ENCODE measurements around the gene TAF11L2.
"Not testable (repeated sequence)": the region's sequence is repeated elsewhere in the genome, so short reads cannot be mapped to it uniquely, and the experiment has no call there.

TAF11L2 gene

GRCh38 chr5:17497931-17498330, at the start of gene TAF11L2:
TAF11L2 (plus strand) TSS chr5:17498231.
- not testable (repeated sequence) for H3K27ac ChIP-seq (ENCODE audit: low read depth in 2 of 2, low read length in 2 of 2); H3K9me3 ChIP-seq (ENCODE audit: control insufficient read depth in 2 of 2, low read length in 2 of 2); H3K4me3 ChIP-seq (ENCODE audit: low read length in 2 of 2); H3K4me1 ChIP-seq (ENCODE audit: control insufficient read depth in 2 of 2, insufficient read depth in 2 of 2, low read length in 2 of 2); H3K36me3 ChIP-seq (ENCODE audit: control insufficient read depth in 2 of 2, insufficient read depth in 2 of 2, low read length in 2 of 2); H3K9ac ChIP-seq (ENCODE audit: low read depth in 1 of 2, low read length in 2 of 2); H3K27me3 ChIP-seq (ENCODE audit: control insufficient read depth in 2 of 2, insufficient read depth in 2 of 2, low read length in 2 of 2)

DNA sequence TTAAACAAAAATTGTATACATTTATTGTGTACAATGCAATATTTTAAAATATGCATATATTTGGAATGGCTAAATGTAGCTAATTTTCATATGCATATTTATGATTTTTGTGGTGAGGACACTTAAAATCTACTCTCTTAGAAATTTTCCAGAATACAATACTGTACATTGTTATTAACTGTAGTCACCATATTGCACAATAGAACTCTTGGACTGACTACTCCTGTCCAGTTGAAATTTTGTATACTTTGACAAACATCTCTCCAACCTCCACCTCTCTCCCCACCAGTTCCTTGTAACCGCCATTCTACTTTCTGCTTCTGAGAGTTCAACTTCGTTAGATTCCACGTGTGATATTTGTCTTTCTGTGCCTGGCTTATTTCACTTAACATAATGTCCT, 49.2 kb upstream of the TAF11L2 start:
- no peaks in the 10 kb centered on the region for H3K27me3 ChIP-seq (ENCODE audit: control insufficient read depth in 2 of 2, insufficient read depth in 2 of 2, low read length in 2 of 2)
- H3K4me3 ChIP-seq (ENCODE audit: low read length in 2 of 2) = no peak overlapping the region
- H3K27ac ChIP-seq (ENCODE audit: low read depth in 2 of 2, low read length in 2 of 2) = no peak overlapping the region
- H3K4me1 ChIP-seq (ENCODE audit: control insufficient read depth in 2 of 2, insufficient read depth in 2 of 2, low read length in 2 of 2) = peaks cover 4 to 6% of the 10 kb centered on the region in 2 donors
- H3K9me3 ChIP-seq (ENCODE audit: control insufficient read depth in 2 of 2, low read length in 2 of 2) = no peaks in the 10 kb centered on the region
- H3K36me3 ChIP-seq (ENCODE audit: control insufficient read depth in 2 of 2, insufficient read depth in 2 of 2, low read length in 2 of 2) = no peaks in the 10 kb centered on the region
- H3K9ac ChIP-seq (ENCODE audit: low read depth in 1 of 2, low read length in 2 of 2) = no peak overlapping the region

DNA sequence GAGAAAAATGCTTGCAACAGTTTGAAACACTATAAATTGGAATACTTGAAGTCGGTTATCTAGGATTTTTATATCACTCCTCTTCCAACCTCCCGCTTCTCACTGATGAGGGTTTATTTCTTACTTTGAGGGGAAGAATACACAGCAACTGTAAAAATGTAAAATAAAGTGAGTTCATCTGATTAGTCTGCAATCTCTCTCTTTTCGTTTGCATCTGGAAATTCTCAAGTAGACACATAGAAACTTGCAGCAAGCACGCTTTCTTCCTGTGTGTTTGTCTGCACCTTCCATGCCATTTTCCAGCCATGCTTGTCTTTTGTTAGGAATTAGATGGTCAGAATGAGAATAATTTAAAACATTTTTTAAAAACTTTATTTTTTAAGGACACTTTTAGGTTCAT, 45.1 kb upstream of the TAF11L2 start:
- H3K4me3 ChIP-seq (ENCODE audit: low read length in 2 of 2) = no peak overlapping the region
- H3K9ac ChIP-seq (ENCODE audit: low read depth in 1 of 2, low read length in 2 of 2) = no peak overlapping the region

DNA sequence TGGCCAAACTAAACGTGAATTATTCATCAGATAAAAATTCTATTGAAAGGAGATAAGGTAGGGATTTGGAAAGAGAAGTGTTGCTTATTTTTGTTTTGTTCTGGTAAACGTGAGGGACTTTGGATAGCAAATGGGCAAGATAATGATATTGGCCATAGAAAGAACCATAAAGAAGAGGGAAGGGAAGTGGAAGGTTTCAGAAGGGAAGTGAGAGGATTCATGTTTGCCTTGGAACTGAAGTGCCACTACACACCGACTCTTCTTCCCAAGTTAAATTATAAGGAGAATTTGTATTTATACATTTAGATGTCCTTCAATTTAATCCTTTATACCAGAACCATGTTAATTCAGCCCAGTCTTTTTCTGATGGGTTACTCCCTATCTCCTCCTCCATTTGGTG, 42.1 kb upstream of the TAF11L2 start:
- no peaks in the 10 kb centered on the region for H3K27me3 ChIP-seq (ENCODE audit: control insufficient read depth in 2 of 2, insufficient read depth in 2 of 2, low read length in 2 of 2)

More for the DNA sequence above, 45.1 kb upstream of the TAF11L2 start:
- Histone ChIP-seq H3K36me3 (ENCODE audit: control insufficient read depth in 2 of 2, insufficient read depth in 2 of 2, low read length in 2 of 2) (no peaks in the 10 kb centered on the region), H3K27ac (ENCODE audit: low read depth in 2 of 2, low read length in 2 of 2) (no peak overlapping the region), H3K27me3 (ENCODE audit: control insufficient read depth in 2 of 2, insufficient read depth in 2 of 2, low read length in 2 of 2) (no peaks in the 10 kb centered on the region), H3K4me1 (ENCODE audit: control insufficient read depth in 2 of 2, insufficient read depth in 2 of 2, low read length in 2 of 2) (no peaks in the 10 kb centered on the region), H3K9me3 (ENCODE audit: control insufficient read depth in 2 of 2, low read length in 2 of 2) (no peaks in the 10 kb centered on the region)

DNA sequence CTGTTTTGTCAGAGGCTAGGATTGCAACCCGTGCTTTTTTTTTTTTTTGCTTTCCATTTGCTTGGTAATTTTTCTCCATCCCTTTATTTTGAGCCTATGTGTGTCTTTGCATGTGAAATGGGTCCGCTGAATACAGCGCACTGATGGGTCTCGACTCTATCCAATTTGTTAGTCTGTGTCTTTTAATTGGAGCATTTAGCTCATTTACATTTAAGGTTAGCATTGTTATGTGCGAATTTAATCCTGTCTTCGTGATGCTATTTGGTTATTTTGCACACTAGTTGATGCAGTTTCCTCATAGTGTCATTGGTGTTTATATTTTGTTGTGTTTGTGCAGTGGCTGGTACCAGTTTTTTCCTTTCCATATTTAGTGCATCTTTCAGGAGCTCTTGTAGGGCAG, 36.2 kb upstream of the TAF11L2 start:
- Histone ChIP-seq H3K9ac (ENCODE audit: low read depth in 1 of 2, low read length in 2 of 2) (no peak overlapping the region), H3K36me3 (ENCODE audit: control insufficient read depth in 2 of 2, insufficient read depth in 2 of 2, low read length in 2 of 2) (no peaks in the 10 kb centered on the region), H3K4me1 (ENCODE audit: control insufficient read depth in 2 of 2, insufficient read depth in 2 of 2, low read length in 2 of 2) (no peaks in the 10 kb centered on the region), H3K27ac (ENCODE audit: low read depth in 2 of 2, low read length in 2 of 2) (no peak overlapping the region), H3K27me3 (ENCODE audit: control insufficient read depth in 2 of 2, insufficient read depth in 2 of 2, low read length in 2 of 2) (no peaks in the 10 kb centered on the region), H3K4me3 (ENCODE audit: low read length in 2 of 2) (no peak overlapping the region), H3K9me3 (ENCODE audit: control insufficient read depth in 2 of 2, low read length in 2 of 2) (no peaks in the 10 kb centered on the region)

More for the DNA sequence above, 42.1 kb upstream of the TAF11L2 start:
- no peaks in the 10 kb centered on the region for H3K36me3 ChIP-seq (ENCODE audit: control insufficient read depth in 2 of 2, insufficient read depth in 2 of 2, low read length in 2 of 2)
- H3K4me1 ChIP-seq (ENCODE audit: control insufficient read depth in 2 of 2, insufficient read depth in 2 of 2, low read length in 2 of 2) = no peaks in the 10 kb centered on the region
- no peak overlapping the region for H3K9ac ChIP-seq (ENCODE audit: low read depth in 1 of 2, low read length in 2 of 2)
- no peaks in the 10 kb centered on the region for H3K9me3 ChIP-seq (ENCODE audit: control insufficient read depth in 2 of 2, low read length in 2 of 2)
- no peak overlapping the region for H3K27ac ChIP-seq (ENCODE audit: low read depth in 2 of 2, low read length in 2 of 2)
- no peak overlapping the region for H3K4me3 ChIP-seq (ENCODE audit: low read length in 2 of 2)

- no peak overlapping the region for H3K4me3 ChIP-seq (ENCODE audit: low read length in 2 of 2)
- no peak overlapping the region for H3K27ac ChIP-seq (ENCODE audit: low read depth in 2 of 2, low read length in 2 of 2)
- no peaks in the 10 kb centered on the region for H3K9me3 ChIP-seq (ENCODE audit: control insufficient read depth in 2 of 2, low read length in 2 of 2)
- H3K27me3 ChIP-seq (ENCODE audit: control insufficient read depth in 2 of 2, insufficient read depth in 2 of 2, low read length in 2 of 2) = no peaks in the 10 kb centered on the region
- H3K9ac ChIP-seq (ENCODE audit: low read depth in 1 of 2, low read length in 2 of 2) = no peak overlapping the region
- H3K36me3 ChIP-seq (ENCODE audit: control insufficient read depth in 2 of 2, insufficient read depth in 2 of 2, low read length in 2 of 2) = no peaks in the 10 kb centered on the region
- no peaks in the 10 kb centered on the region for H3K4me1 ChIP-seq (ENCODE audit: control insufficient read depth in 2 of 2, insufficient read depth in 2 of 2, low read length in 2 of 2)
Measured at GRCh38 chr5:17463653-17464052, 34.4 kb upstream of the TAF11L2 start.

DNA sequence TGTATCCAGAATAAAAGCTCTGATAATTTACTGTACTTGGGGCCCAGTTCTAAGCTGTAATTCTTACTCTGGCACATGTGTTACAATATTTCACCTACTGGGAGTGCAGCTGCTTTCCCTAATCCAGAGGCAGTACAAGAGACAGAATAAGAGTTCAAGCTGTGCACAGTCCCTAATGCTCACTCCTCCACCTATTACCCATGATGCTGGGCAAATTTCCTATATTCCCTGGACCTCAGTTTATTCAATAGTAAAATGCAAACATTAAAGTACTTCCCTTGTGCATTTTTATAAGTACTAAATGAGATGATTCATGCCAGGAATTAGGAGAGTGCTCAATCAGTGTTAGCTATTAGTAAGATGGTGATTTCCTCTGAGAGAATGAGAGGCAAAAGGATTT, 28.0 kb upstream of the TAF11L2 start:
- H3K4me3 ChIP-seq (ENCODE audit: low read length in 2 of 2) = no peak overlapping the region
- H3K9me3 ChIP-seq (ENCODE audit: control insufficient read depth in 2 of 2, low read length in 2 of 2) = no peaks in the 10 kb centered on the region
- H3K27ac ChIP-seq (ENCODE audit: low read depth in 2 of 2, low read length in 2 of 2) = no peak overlapping the region
- H3K27me3 ChIP-seq (ENCODE audit: control insufficient read depth in 2 of 2, insufficient read depth in 2 of 2, low read length in 2 of 2) = no peaks in the 10 kb centered on the region
- H3K36me3 ChIP-seq (ENCODE audit: control insufficient read depth in 2 of 2, insufficient read depth in 2 of 2, low read length in 2 of 2) = no peaks in the 10 kb centered on the region
- no peak overlapping the region for H3K9ac ChIP-seq (ENCODE audit: low read depth in 1 of 2, low read length in 2 of 2)
- H3K4me1 ChIP-seq (ENCODE audit: control insufficient read depth in 2 of 2, insufficient read depth in 2 of 2, low read length in 2 of 2) = peaks cover 0 to 2% of the 10 kb centered on the region in 2 donors

- H3K36me3 ChIP-seq (ENCODE audit: control insufficient read depth in 2 of 2, insufficient read depth in 2 of 2, low read length in 2 of 2); H3K27ac ChIP-seq (ENCODE audit: low read depth in 2 of 2, low read length in 2 of 2); H3K4me3 ChIP-seq (ENCODE audit: low read length in 2 of 2); H3K9ac ChIP-seq (ENCODE audit: low read depth in 1 of 2, low read length in 2 of 2); H3K9me3 ChIP-seq (ENCODE audit: control insufficient read depth in 2 of 2, low read length in 2 of 2); H3K4me1 ChIP-seq (ENCODE audit: control insufficient read depth in 2 of 2, insufficient read depth in 2 of 2, low read length in 2 of 2); H3K27me3 ChIP-seq (ENCODE audit: control insufficient read depth in 2 of 2, insufficient read depth in 2 of 2, low read length in 2 of 2): not testable (repeated sequence)
Measured at GRCh38 chr5:17475064-17475463, 23.0 kb upstream of the TAF11L2 start.

DNA sequence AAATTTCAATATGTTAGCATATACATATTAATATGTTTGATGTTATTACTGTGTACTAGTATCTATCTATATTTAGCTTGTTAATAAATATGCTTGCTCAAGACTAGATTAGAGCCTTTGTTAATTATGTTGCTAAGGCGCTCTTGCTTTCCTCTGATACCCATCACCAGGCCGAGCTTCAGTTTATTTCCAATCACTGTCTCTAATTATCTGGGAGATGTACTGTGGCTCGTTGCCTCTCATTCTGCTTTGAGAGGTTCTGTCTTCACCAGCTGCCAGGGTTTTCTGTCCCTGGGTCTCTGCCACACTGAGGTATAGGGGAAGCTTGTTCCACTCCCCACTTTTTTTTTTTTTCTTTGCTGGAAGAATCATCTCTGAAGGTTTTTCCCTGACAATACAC, 21.0 kb upstream of the TAF11L2 start:
- Histone ChIP-seq H3K9me3 (ENCODE audit: control insufficient read depth in 2 of 2, low read length in 2 of 2) (no peaks in the 10 kb centered on the region), H3K9ac (ENCODE audit: low read depth in 1 of 2, low read length in 2 of 2) (no peak overlapping the region), H3K36me3 (ENCODE audit: control insufficient read depth in 2 of 2, insufficient read depth in 2 of 2, low read length in 2 of 2) (no peaks in the 10 kb centered on the region), H3K27me3 (ENCODE audit: control insufficient read depth in 2 of 2, insufficient read depth in 2 of 2, low read length in 2 of 2) (peaks cover 0 to 3% of the 10 kb centered on the region in 2 donors), H3K27ac (ENCODE audit: low read depth in 2 of 2, low read length in 2 of 2) (no peak overlapping the region), H3K4me3 (ENCODE audit: low read length in 2 of 2) (no peak overlapping the region), H3K4me1 (ENCODE audit: control insufficient read depth in 2 of 2, insufficient read depth in 2 of 2, low read length in 2 of 2) (no peaks in the 10 kb centered on the region)

- H3K9me3 ChIP-seq (ENCODE audit: control insufficient read depth in 2 of 2, low read length in 2 of 2) = no peaks in the 10 kb centered on the region
- no peak overlapping the region for H3K9ac ChIP-seq (ENCODE audit: low read depth in 1 of 2, low read length in 2 of 2)
- no peaks in the 10 kb centered on the region for H3K36me3 ChIP-seq (ENCODE audit: control insufficient read depth in 2 of 2, insufficient read depth in 2 of 2, low read length in 2 of 2)
- no peaks in the 10 kb centered on the region for H3K4me1 ChIP-seq (ENCODE audit: control insufficient read depth in 2 of 2, insufficient read depth in 2 of 2, low read length in 2 of 2)
- H3K4me3 ChIP-seq (ENCODE audit: low read length in 2 of 2) = no peak overlapping the region
- no peak overlapping the region for H3K27ac ChIP-seq (ENCODE audit: low read depth in 2 of 2, low read length in 2 of 2)
- H3K27me3 ChIP-seq (ENCODE audit: control insufficient read depth in 2 of 2, insufficient read depth in 2 of 2, low read length in 2 of 2) = peaks cover 0 to 3% of the 10 kb centered on the region in 2 donors
Measured at GRCh38 chr5:17477573-17478265, 20.3 kb upstream of the TAF11L2 start.

DNA sequence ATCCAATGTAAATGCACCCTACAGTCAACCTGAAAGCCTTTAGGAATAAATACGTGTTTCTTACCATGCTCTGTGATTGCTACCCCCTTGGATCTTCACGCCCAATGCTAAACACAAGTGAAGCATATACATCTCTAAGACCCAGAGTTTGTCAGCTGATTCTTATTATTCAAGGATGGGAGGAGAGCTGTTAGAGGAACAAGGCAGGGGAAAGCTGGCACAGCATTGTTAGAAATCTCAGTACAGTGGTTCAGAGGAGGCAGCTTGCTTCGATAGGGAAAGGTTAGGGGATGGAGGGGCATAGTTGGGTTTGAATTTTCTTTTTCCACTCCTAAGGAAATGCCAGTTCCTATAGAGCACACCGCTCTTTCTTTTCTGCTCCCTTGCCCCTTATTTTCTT, 16.7 kb upstream of the TAF11L2 start:
- no peaks in the 10 kb centered on the region for H3K9me3 ChIP-seq (ENCODE audit: control insufficient read depth in 2 of 2, low read length in 2 of 2)
- H3K27me3 ChIP-seq (ENCODE audit: control insufficient read depth in 2 of 2, insufficient read depth in 2 of 2, low read length in 2 of 2) = peaks cover 0 to 3% of the 10 kb centered on the region in 2 donors
- H3K27ac ChIP-seq (ENCODE audit: low read depth in 2 of 2, low read length in 2 of 2) = no peak overlapping the region
- no peaks in the 10 kb centered on the region for H3K36me3 ChIP-seq (ENCODE audit: control insufficient read depth in 2 of 2, insufficient read depth in 2 of 2, low read length in 2 of 2)
- H3K9ac ChIP-seq (ENCODE audit: low read depth in 1 of 2, low read length in 2 of 2) = no peak overlapping the region
- no peak overlapping the region for H3K4me3 ChIP-seq (ENCODE audit: low read length in 2 of 2)
- no peaks in the 10 kb centered on the region for H3K4me1 ChIP-seq (ENCODE audit: control insufficient read depth in 2 of 2, insufficient read depth in 2 of 2, low read length in 2 of 2)
